HFFc6 (cell line): ENCODE results near the gene LMBRD1. TPM values are rescaled to one million over a fixed set of nuclear protein-coding genes. Genes with fewer than 3 reads are reported as not detected.
A peak's percentile ranks its signal among the peaks of the same experiment; 100 is the strongest.

Experiments
- DNase-seq: peaks from one replicate; pipeline ENCODE4 v3.0.0-alpha.2; 2018
- H3K27ac Mint-ChIP-seq: 2 replicates; pipeline ENCODE4 v1.8.0; 2020; ENCODE audit warnings: mild to moderate bottlenecking, mixed read lengths
- H3K27me3 Mint-ChIP-seq: 2 replicates; pipeline ENCODE4 v1.8.0; 2021; ENCODE audit warnings: mild to moderate bottlenecking, moderate library complexity, mixed read lengths; ENCODE audit not compliant: insufficient read depth
- H3K36me3 Mint-ChIP-seq: 2 replicates; pipeline ENCODE4 v1.8.0; 2021; ENCODE audit warnings: low read depth, mixed read lengths
- H3K4me1 Mint-ChIP-seq: 2 replicates; pipeline ENCODE4 v1.8.0; 2020; ENCODE audit warnings: low read depth, mixed read lengths
- H3K4me3 Mint-ChIP-seq: 2 replicates; pipeline ENCODE4 v1.8.0; 2020; ENCODE audit warnings: mild to moderate bottlenecking, moderate library complexity, mixed read lengths
- H3K9me3 Mint-ChIP-seq: 2 replicates; pipeline ENCODE4 v1.8.0; 2020; ENCODE audit warnings: mild to moderate bottlenecking, mixed read lengths
- total RNA-seq, 6 experiments: library from RNA; stranded (reverse); fragmentation: NEBNext Ultra II Directional; extraction: Animal tissue kit (Norgen Biotek cat#: 25700); gene quantifications; 2 replicates in 1 of 6; 3 replicates in 5 of 6; pipeline ENCODE4 v1.2.3, GENCODE V29; 2021
- TF ChIP-seq, protein P1 (sequence below): fragments of 200-600 bp; sonication (generic); IDR thresholded peaks from 2 replicates; pipeline ENCODE4 v1.5.0; 2021; ENCODE audit warnings: antibody characterized with exemption, mild to moderate bottlenecking

The LMBRD1 gene
- total RNA-seq, 6 experiments from 2014 or later: 17.0 to 22.3 (median 21.4) TPM

DNA sequence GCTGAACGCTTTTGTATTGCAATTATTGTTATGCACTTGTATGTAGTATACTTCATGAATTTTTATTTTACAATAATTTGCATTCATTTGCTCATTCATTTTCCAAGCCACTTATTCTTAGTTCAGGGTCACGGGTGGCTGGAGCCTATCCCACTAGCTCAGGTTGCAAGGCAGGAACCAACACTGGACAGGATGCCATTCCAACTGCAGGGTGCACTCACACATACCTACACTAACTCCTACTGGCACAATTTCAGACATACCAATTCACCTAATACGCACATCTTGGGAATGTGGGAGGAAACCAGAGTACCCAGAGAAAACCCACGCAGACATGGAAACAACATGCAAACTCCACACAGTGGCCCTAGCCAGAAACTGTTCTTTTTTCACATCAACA lies 61.8 kb downstream of the LMBRD1 start:
- Mint-ChIP-seq H3K4me3 (no peak overlapping the region), H3K4me1 (no peaks in the 10 kb centered on the region), H3K9me3 (no peaks in the 10 kb centered on the region), H3K27ac (no peak overlapping the region), H3K27me3 (no peaks in the 10 kb centered on the region), H3K36me3 (no peaks in the 10 kb centered on the region)
- no peak for DNase-seq
- TF ChIP-seq, protein P1, sequence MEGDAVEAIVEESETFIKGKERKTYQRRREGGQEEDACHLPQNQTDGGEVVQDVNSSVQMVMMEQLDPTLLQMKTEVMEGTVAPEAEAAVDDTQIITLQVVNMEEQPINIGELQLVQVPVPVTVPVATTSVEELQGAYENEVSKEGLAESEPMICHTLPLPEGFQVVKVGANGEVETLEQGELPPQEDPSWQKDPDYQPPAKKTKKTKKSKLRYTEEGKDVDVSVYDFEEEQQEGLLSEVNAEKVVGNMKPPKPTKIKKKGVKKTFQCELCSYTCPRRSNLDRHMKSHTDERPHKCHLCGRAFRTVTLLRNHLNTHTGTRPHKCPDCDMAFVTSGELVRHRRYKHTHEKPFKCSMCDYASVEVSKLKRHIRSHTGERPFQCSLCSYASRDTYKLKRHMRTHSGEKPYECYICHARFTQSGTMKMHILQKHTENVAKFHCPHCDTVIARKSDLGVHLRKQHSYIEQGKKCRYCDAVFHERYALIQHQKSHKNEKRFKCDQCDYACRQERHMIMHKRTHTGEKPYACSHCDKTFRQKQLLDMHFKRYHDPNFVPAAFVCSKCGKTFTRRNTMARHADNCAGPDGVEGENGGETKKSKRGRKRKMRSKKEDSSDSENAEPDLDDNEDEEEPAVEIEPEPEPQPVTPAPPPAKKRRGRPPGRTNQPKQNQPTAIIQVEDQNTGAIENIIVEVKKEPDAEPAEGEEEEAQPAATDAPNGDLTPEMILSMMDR: no peak

DNA sequence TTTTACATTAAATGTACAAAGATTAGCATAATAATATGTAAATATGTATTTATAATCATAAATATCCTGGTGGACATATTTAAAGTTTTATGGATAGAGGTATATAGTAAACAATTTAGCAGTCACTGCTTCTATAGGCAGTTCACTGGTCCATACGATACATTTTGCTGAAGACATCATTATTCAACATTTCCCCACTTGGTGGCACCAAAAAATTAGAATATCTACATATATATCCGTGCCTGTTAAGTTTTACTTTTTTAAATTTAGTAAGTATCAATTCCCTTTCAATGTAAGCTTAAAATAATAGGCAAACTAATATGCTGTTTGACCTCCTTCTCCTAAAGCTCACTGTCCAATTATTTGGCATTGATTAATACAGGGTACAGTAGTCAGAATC lies 64.2 kb downstream of the LMBRD1 start:
- no peaks in the 10 kb centered on the region for H3K4me1 Mint-ChIP-seq
- no peak overlapping the region for H3K4me3 Mint-ChIP-seq
- H3K9me3 Mint-ChIP-seq: no peaks in the 10 kb centered on the region
- no peak overlapping the region for H3K27ac Mint-ChIP-seq
- TF ChIP-seq, protein P1: peak; percentile 63
- H3K27me3 Mint-ChIP-seq: no peaks in the 10 kb centered on the region
- DNase-seq: no peak
- no peaks in the 10 kb centered on the region for H3K36me3 Mint-ChIP-seq

DNA sequence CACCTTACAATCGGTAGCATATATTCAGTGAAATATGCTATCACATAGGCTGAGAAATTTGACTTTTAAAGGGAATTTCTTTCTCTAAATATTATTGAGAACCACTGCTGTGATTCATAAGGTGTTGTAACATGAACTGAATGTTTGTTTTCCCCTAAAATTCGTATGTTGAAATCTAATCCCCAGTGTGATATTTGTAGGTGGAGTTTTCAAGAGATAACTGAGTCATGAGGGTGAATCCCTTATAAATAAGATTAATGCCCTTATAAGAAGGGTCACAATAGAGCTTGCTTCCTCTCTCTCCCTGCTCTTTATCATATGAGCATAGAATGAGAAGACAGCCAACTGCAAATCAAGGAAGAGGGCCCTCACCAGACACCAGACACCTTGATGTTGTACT lies 64.8 kb downstream of the LMBRD1 start:
- DNase-seq: no peak
- no peaks in the 10 kb centered on the region for H3K27me3 Mint-ChIP-seq
- H3K27ac Mint-ChIP-seq: no peak overlapping the region
- no peaks in the 10 kb centered on the region for H3K9me3 Mint-ChIP-seq
- TF ChIP-seq, protein P1: no peak
- no peaks in the 10 kb centered on the region for H3K4me1 Mint-ChIP-seq
- no peaks in the 10 kb centered on the region for H3K36me3 Mint-ChIP-seq
- H3K4me3 Mint-ChIP-seq: no peak overlapping the region

DNA sequence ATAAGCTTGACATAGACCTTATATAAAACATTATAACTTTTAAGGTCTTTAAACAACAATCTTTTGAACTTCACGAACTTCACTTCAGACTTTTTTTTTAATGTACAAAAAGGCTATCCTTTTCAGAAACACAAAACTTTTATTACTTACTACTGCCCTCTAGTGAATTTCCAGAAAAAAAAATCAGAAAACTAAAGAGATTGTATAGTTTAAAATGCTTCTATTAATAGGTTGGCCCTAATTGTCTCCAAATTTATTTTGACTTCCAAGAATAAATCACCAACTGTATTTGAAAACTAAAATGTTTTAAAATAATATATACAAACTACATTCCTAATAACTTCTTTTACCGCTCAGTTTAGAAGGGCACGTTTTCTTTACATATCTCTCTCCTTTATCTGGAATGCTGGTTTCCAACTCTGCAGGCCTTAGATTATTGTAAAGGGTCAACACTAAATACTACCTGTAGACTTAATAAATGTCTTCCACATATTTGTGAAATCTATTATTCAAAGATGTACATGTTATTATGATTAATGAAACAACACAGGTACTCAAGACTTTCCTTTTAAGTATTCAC lies 66.8 kb downstream of the LMBRD1 start:
- TF ChIP-seq, protein P1: peak; percentile 75
- H3K27me3 Mint-ChIP-seq: no peaks in the 10 kb centered on the region
- H3K27ac Mint-ChIP-seq: no peak overlapping the region
- peaks cover 9% of the 10 kb centered on the region for H3K36me3 Mint-ChIP-seq
- H3K4me1 Mint-ChIP-seq: no peaks in the 10 kb centered on the region
- peaks cover 7% of the 10 kb centered on the region for H3K9me3 Mint-ChIP-seq
- DNase-seq: no peak
- no peak overlapping the region for H3K4me3 Mint-ChIP-seq

DNA sequence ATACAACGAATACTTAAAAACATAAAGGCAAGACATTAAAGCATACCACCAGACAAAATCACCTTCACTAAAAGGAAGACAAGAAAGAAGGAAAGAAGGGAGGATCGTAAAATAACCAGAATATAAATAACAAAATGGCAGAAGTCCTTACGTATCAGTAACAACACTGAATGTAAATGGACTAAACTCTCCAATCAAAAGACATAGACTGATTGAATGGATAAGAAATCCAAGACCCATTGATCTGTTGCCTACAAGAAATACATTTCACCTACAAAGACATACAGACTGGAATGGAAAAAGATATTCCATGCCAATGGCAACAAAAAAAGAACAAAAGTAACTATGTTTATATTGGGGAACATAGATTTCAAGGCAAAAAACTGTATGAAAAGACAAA lies 74.1 kb downstream of the LMBRD1 start:
- H3K4me3 Mint-ChIP-seq: no peak overlapping the region
- H3K9me3 Mint-ChIP-seq: peaks cover 8% of the 10 kb centered on the region
- H3K36me3 Mint-ChIP-seq: peaks cover 11% of the 10 kb centered on the region
- H3K27me3 Mint-ChIP-seq: no peaks in the 10 kb centered on the region
- no peak overlapping the region for H3K27ac Mint-ChIP-seq
- H3K4me1 Mint-ChIP-seq: no peaks in the 10 kb centered on the region
- no peak for DNase-seq
- TF ChIP-seq, protein P1: no peak
